ENCODE data around the gene CD244.

Gene CD244

GRCh38 chr1:160781186-160781766 is 81.4 kb downstream of the CD244 start:
- no peak for DNase-seq (ENCODE audit: low read depth)

- no peak for DNase-seq (ENCODE audit: low read depth)
Observed at GRCh38 chr1:160780398-160780755, 82.3 kb downstream of the CD244 start.
